Activated naive CD8-positive, alpha-beta T cell treated with anti-CD3 and anti-CD28 coated beads, Interleukin-2, amount 50 U/mL, for 16 hours (primary cell): Measurements from ENCODE around the gene RPL22.
"Not testable (repeated sequence)": the region's sequence is repeated elsewhere in the genome, so short reads cannot be mapped to it uniquely, and the experiment has no call there.

ENCODE experiments used
- DNase-seq: peaks from one replicate; pipeline ENCODE4 v3.0.0-alpha.2; 2020; ENCODE audit warnings: low read depth, low spot score

Gene RPL22

DNA sequence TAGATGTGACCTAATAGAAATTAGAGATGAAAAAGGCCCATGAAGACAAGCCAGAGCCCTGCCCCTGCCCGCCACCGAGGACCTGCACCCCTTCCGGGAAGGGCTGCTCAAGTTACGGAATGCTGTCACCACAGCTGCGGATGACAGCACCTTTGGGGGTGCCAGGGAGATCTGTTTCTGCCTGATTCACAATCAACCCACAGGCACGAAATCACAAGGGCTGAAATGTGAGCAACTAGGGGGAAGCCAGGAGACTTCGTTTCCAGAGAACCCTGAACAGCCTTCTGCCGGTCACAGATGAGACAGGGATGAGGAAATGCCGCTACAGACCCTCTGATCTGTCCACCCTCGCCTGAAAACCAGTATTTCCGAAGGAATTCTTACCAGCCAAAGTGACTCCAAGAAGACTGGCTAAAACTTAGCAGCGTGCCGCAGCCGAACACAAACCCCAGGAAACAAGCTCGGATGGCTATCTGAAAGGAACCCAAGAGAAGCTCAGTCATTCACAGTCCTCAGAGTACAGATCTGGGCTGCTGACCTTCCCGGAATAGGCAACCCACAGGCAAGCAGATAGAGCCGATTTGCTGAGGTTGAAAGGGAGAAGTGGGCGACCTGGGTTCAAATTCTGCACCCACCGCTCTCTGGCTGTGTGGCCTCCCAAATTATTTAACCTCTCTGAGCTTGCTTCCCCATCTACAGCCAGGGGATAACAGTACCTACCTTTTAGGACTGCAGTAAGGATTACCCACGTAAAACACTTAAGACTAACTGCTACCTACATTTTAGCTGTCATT lies 35.3 kb upstream of the RPL22 start:
- DNase-seq: no peak

GRCh38 chr1:6233376-6233775 lies 34.0 kb upstream of the RPL22 start:
- no peak for DNase-seq

DNA sequence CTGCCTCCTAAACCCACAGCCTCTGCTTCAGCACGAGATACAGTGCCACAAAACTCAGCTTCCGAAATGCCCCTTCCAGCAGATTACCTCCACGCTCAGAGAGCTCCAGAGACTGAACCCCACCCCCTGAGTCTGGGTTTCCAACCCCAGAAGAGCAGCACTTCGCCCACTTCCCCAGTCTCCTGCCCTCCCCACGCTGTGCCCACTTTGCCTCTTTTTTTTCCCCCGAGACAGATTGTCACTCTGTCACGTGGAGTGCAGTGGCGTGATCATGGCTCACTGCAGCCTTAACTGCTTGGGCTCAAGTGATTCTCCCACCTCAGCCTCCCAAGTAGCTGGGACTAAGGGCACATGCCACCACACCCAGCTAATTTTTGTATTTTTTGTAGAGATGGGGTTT lies 26.3 kb upstream of the RPL22 start:
- DNase-seq: no peak

DNA sequence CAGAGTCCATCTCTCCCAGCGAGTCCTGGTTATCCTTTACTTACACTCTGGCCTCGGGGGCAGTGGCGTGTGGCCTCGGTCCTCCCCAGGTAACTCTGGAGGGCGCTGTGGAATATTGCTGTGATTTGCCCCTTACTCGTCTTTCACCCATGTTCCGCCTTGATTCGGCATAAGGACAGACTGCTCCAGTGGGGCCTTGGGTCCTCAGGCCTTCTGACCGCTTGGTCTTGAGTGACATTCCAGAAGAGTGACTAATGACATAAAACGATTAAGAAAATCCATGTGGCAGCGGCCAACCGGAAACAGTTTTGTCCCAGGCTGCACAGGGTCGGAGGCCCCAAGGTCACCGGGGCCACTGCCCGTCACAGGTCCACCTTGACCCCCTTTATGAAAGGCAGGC lies 25.3 kb upstream of the RPL22 start:
- DNase-seq: no peak

DNA sequence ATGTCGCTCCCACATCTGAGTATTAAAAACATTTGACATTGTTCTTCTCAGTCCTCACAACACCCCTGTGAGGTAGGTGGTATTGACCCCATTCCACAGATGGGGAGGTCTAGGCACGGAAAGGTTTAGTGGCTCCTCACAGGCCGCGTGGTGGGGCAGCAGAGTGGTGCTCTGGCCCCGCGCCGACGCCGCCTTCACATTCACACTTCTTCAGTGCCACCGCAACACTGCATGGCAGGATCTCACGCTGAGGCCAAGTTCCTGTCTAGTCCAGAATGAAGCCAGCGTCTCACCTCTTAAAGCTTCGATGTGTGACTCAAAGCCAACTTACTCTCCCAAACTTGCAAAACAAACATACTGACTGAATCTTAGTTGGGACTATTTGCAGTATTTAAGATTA lies 24.2 kb upstream of the RPL22 start:
- no peak for DNase-seq

GRCh38 chr1:6222636-6223035 lies 23.2 kb upstream of the RPL22 start:
- DNase-seq: no peak

DNA sequence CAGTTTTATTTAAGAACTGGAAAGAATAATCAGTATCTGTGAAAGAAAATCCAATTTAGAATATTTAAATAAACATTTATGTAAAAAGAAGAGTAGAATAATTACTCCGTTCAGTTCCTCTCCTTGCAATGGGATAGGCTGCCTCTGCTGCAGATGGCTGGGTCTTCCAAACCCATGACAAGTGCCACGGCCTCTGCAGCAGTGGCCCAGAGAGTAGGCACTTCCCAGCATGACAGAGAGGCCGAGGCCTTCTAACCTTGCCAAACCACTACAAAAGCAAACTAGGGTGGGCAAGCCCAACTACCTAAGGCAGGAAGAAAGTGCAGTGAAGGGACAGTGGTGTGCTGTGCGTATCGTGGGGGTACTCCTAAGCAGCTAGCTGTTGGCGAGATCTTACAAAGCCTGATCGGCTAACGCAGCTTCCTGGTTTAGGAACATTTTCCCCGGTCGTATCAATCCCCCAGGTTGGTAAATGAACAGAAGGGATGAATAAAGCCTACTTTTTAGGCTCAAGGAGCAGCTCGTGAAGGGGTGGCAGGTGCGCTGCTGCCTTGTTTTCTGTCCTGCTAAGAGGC lies 21.9 kb upstream of the RPL22 start:
- DNase-seq: no peak

- no peak for DNase-seq
Observed at GRCh38 chr1:6220236-6220635, 20.8 kb upstream of the RPL22 start.

DNA sequence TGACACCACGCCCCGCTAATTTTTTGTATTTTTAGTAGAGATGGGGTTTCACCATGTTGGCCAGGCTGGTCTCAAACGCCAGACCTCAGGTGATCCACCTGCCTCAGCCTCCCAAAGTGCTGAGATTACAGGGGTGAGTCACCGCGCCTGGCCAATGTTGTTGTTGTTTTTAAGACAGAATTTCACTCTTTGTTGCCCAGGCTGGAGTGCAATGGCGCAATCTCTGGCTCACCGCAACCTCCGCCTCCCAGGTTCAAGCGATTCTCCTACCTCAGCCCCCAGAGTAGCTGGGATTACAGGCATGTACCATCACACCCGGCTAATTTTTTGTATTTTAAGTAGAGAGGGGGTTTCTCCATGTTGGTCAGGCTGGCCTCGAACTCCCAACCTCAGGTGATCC lies 20.2 kb upstream of the RPL22 start:
- DNase-seq: not testable (repeated sequence)

- no peak for DNase-seq
Observed at GRCh38 chr1:6218375-6219164, 19.2 kb upstream of the RPL22 start.

- DNase-seq: no peak
Observed at GRCh38 chr1:6212193-6212959, 13.0 kb upstream of the RPL22 start.

DNA sequence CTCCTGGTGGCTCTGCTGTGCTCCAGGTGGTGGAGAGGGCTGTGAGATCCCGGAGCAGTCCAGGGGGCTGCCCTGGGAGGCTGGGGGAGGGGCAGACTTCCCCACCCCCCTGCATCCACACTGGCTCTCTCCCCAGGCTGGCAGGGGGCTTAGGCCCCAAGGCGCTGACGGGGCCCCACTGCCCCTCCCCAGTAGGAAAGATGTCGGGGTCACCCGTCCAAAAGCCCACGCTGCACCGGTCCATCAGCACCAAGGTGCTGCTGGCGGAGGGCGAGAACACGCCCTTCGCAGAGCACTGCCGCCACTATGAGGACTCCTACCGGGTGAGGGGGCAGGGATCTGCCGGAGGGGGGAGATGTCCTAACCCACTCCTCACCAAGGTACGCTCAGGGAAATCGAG lies 12.3 kb upstream of the RPL22 start:
- DNase-seq: no peak

DNA sequence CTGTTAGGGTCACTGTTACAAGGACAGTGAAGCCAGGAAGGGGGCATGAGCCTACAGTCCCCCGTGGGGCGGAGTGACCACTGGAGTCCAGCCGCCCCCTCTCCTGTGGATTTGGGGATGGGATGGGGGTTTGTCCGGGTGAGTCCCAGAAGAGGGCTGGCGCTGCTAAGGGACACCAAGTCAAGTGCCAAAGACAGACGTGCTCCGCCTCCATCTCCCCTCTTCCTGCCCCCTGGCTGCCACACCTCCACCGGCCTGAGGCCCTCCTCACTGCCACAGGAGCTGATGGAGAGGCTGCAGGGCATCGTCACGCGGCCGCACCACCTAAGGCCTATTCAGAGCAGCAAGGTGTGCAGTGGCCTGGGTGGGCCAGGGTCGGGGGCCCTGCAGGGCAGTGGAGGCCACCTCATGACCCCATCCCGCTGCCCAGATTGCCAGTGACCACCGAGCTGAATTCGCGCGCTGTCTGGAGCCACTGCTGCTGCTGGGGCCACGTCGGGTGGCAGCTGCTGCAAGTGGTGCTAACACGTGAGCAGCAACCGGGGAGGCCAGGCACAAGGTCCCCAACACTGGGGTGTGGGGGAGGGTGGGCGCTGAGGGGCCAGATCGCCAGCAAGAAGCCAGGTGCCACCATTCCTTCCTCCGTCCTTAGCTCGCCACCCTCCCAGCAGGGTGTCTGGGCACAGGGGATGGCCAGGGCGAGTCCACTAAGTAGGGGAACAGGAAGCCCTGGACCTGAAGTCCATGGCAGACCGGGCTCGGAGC lies 11.4 kb upstream of the RPL22 start:
- DNase-seq: no peak

- no peak for DNase-seq
Observed at GRCh38 chr1:6209661-6210580, 10.5 kb upstream of the RPL22 start.

DNA sequence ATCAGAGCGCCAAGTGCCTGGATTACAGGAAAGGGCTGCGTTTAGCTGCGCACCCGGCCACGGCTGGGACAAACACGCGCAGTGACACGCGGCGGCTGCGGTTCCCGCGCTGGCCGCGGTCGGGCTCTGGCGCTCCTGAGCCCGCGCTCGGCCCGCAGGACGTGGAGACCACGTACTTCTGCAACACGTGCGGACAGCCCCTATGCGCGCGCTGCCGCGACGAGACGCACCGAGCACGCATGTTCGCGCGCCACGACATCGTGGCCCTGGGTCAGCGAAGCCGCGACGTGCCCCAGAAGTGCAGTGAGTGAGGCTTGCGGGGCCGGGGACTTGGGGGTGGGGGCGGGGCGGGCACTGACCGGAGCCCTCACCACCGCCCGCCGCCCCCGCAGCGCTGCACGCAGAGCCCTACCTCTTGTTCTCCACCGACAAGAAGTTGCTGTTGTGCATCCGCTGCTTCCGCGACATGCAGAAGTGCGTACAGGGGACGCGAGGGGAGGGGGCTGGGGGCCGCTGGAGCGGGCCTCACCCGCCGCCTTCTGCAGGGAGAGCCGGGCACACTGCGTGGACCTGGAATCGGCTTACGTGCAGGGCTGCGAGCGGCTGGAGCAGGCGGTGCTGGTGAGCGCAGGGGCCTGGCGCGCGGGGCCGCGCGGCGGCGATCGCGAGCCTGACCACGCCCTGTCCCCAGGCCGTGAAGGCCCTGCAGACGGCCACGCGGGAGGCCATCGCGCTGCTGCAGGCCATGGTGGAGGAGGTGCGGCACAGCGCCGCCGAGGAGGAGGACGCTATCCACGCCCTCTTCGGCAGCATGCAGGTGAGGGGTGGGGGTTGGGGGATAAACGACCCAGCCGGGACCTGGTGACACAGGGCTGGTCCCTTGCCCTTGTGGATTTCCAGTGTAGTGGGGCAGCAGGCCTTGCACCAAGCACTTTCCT lies 9.6 kb upstream of the RPL22 start:
- no peak for DNase-seq

- DNase-seq: no peak
Observed at GRCh38 chr1:6207921-6208320, 8.5 kb upstream of the RPL22 start.

GRCh38 chr1:6207075-6207885 lies 7.9 kb upstream of the RPL22 start:
- DNase-seq: no peak

GRCh38 chr1:6206520-6206855 lies 7.1 kb upstream of the RPL22 start:
- DNase-seq: no peak
